Skeletal muscle satellite cell (primary cell): ENCODE measurements around the gene PDE10A. TPM values are rescaled to one million over a fixed set of nuclear protein-coding genes. Genes with fewer than 3 reads are reported as not detected.

Source experiments
- small RNA-seq: library from RNA; depleted of rRNA; stranded (forward); fragments of <200 nt; gene quantifications from one replicate; pipeline ENCODE3, GENCODE V24; 2012

Gene PDE10A

Small RNAs within 50 kb of the gene (small RNA-seq; reads per million reads assigned to genes)
- gene RNA5SP226, result not detected
